ENCODE results near the gene GTF2I.
"Not testable (repeated sequence)": the region's sequence is repeated elsewhere in the genome, so short reads cannot be mapped to it uniquely, and the experiment has no call there.

The GTF2I gene

GRCh38 chr7:74781746-74782145, 124.2 kb downstream of the GTF2I start:
- DNase-seq: not testable (repeated sequence)

GRCh38 chr7:74783595-74783994, 126.1 kb downstream of the GTF2I start:
- not testable (repeated sequence) for DNase-seq

GRCh38 chr7:74788369-74789150, 131.0 kb downstream of the GTF2I start:
- DNase-seq: peak; percentile 47

GRCh38 chr7:74789200-74789736, 131.8 kb downstream of the GTF2I start:
- not testable (repeated sequence) for DNase-seq

- DNase-seq: not testable (repeated sequence)
These were observed 140.5 kb downstream of the GTF2I start for GRCh38 chr7:74797848-74798622.

DNA sequence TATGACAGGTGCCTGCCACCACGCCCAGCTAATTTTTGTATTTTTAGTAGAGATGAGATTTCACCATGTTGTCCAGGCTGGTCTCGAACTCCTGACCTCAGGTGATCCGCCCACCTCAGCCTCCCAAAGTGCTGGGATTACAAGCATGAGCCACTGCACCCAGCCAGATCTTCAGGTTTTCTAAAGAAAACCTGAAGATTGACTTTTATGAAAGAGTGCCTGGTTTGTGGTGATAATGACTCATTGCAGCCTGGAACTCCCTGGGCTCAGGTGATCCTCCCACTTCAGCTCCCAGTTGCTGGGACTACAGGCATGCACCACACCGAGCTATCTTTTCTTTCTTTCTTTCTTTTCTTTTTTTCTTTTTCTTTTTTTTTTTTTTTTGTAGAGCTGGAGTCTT, 141.1 kb downstream of the GTF2I start:
- DNase-seq: not testable (repeated sequence)

All from NCI-H748 treated with DMSO at 0.1 percent for 48 hours (cell line).